Inflammatory macrophage treated with lipopolysaccharide for 1 hour (primary cell): ENCODE measurements around the gene GJD3.

Experiments
- DNase-seq, 2 donors: peaks; one replicate each; pipeline ENCODE4 v3.0.0-alpha.2; 2020 to 2022

GJD3 gene

DNA sequence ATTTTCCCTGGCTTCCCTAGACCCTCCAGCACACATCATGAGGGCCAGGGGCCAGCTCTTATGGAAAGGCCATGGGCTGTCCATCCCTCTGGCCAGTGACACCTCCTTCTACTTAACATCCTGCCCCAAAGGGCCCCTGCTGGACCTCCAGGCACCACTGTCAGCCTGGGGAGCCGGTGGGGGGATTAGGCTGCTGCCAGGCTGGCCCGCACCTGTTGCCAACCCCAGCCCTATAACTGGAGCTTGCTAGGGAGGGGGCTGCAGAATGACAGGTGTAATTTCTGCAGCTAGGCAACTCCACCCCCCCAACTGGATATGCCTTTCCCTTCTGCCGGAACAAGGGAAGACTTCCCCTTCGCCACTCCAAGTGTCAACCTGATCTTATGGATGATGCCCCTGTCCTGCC lies 43.0 kb downstream of the GJD3 start:
- no peak for DNase-seq

DNA sequence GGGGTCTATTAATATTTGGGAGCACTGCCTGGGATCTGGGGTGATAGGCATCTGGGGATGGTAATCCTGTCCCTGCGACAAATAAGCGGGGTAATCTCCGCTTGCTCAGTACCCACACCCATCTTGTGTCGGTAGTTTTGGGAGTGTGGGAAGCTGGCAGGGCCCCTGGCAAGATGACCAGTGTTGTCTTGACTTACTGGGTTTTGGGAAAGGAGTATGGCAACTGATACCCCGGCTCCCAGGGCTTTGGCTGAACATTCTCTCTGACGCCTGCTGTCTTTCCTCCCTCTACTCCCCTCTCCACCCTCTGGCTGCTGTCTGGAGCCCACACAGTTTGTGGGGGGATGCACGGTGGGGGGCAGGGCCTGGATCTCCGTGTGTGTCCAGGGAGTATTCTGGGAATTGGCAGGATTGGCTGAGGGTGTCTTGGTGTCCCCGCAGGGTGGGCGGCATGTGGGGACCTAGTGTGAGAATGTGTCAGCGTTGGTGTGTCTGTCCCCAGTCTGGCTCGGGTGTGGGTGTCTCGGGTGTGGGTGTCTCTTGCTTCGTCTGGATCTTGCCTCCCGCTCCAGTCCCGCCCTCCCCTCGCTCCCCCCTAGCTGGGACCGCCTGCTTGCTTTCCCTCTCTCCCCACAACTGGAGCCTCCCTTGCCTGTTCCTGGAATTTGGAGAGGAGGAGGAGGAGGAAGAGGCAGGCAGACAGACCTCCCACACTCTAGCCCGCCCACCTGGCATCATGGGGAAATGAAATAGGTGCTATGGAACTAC lies 43.6 kb downstream of the GJD3 start:
- DNase-seq: no peak

DNA sequence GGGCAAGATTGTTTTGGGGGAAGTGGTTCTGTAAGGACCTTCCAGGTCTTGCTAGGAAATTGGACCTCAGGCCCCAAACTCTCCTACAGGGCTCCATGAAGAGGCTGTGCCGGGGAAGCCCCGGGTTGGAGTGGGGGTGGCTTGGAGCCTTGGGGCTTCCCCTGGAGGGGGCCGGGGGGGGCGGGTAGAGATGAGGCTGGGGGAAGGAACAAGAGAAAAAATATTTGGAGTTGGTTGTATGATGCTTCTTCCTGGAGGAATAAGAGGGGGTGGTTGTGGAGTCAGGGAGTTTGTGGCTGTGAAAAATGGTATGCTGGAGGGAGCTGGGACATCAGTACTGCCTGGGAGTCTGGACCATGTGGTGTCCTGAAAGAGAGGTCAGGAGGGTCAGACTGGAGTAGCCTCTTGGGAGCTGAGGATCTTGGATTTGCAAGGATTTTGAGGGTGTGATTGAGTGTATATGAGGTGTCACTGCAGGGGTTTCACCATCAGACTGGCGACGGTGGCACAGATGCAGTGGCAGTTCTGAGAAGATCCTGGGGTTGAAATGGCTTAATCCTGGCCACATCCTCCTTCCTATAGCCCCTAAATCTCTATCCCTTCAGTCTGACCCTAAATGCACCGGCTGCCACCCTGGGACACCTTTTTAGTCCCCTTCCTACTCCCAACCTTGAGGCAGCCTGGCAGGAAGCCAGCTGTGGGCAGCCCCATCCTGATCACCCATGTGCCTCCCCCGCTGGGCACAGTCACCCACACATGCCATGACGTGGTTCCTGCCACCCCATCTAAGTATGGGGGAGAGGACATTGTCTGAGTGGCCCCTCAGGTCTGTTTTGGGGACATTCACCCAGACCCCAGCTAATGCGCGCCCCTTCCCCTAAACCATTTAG lies 44.6 kb downstream of the GJD3 start:
- DNase-seq: peak in 1 of 2 donors; percentile 54

DNA sequence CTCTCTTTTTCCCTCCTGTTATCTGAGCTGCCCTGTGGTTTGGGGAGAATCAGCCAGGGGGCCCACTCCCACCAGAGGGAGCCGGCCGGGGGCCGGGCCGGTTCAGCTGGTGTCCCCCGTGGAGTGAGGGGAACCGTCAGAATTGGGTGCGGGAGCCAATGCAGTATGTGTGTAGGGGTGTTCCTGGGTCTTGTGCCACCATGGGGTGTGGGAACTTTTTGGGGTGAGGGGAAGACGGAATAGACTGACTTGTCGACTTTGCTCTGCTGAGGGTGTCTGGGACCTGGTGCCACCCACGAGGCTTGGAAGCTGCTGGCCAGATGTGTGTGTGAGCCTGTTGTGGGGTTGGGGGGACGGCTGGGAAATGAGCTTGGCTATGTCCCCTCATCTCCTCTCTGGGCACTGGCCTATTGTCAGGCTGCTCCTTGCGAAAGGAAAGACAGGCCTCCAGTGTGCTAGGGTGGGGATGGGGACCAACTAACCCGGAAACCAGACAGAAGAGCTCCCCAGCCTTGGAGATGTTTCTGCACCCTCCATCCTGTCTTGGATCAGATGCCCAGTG lies 45.6 kb downstream of the GJD3 start:
- DNase-seq: no peak

DNA sequence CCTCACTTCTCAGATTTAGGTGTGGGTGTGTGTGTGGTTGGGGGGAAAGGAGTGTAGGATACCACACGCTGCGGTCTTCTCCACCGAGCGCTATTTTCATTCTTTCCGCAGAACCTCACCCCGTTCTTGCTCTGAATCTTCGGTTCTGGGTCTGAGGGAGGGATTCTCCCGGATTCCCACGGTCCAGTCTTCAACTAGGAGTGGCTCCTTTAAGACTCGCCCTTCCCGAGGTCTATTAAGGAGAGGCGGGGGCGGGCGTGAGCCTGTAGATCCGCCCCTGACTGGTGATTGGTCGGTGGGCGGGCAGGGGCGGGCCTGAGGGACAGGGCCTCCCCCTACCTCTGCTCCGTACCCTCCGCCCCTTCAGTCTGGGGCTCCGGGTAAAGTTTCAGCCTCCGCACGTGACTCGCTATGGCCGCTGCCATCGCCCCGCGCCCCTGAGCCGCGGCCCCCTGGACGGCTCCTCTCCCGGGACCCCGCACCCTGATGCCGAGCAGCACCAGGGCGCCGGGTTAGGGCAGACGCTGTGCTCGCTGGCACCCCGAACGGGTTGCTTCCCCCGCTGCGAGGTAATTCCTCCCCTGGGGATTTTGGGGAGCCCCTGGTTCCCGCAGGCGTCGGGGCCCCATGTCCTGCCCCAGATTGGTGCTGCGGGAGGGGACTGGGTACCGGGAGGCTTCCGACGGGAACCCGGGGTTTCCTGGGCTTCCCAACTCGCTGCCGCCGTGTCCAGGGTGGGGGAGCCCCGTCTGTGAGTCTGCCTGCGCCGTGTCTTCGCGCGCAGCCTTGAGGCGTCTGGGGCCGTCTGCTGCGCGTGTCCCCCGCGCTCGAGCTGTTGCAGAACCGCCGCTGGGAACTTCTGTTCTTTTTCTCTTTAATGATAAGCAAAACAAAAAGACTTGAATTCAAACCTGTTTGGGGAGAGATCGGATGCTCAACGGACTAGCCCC lies 46.4 kb downstream of the GJD3 start:
- peak; percentile 94 to 97 for DNase-seq

DNA sequence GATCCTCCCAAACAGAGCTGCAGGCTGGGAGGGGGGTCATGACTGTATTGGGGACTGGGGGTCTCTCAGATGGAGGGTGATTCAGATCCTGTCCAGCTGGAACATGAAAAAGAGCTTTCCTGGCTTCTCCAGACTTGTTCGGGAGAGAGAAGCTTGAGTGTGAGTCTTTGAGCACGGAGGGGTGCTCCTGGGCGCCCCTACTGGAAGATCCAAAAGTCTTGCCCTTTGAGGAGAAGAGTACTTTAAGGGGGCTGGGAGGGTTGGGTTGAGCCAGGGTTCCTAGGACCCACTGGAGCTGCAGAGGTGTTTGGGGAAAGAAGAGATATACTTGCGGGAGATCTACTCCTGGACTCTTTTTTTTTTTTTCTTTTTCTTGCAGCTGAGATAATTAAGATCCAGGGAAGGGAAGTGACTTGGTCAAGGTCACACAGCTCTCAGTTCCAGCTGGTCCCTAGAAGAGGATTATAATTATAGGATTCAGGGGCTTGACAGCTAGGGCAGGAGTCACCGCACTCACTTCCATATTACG lies 47.1 kb downstream of the GJD3 start:
- DNase-seq: peak in 1 of 2 donors; percentile 52

DNA sequence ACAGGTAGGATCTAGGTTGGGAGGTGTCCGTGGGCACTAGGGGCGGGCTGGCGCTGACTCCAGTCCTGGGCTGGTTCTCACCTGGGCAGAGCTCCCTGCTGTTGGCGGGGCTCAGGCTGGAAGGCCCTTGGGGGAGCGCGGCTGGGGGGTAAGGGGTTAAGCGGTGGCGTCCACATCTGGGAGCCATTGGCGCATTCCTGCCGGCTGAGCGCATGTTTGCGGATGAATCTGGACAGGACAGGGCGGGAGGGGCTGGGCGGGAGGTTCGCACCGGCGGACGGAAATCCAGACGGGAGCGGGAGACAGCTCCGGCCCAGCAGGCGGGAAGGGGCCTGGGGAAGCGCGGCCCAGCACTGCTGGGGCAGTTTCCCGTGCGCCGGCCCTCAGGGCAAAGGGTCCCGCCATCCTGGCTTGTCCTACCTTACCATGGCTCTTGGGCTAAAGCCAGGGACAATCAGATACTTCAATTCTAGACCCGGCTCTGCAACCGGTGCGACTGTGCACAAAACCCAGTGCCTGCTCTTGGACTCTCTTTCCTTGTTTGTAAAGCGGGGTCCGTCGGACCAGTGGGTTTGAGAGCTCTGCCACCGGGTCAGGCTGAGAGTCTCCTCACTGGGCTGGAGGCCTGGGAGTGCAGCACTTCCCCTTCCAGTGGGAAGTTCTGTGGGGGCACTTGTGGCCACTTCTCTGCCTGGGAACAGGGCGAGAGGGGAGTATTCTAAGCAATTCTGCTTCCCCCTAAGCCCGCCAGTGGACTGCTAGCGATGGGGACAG lies 47.8 kb downstream of the GJD3 start:
- peak; percentile 43 to 72 for DNase-seq

DNA sequence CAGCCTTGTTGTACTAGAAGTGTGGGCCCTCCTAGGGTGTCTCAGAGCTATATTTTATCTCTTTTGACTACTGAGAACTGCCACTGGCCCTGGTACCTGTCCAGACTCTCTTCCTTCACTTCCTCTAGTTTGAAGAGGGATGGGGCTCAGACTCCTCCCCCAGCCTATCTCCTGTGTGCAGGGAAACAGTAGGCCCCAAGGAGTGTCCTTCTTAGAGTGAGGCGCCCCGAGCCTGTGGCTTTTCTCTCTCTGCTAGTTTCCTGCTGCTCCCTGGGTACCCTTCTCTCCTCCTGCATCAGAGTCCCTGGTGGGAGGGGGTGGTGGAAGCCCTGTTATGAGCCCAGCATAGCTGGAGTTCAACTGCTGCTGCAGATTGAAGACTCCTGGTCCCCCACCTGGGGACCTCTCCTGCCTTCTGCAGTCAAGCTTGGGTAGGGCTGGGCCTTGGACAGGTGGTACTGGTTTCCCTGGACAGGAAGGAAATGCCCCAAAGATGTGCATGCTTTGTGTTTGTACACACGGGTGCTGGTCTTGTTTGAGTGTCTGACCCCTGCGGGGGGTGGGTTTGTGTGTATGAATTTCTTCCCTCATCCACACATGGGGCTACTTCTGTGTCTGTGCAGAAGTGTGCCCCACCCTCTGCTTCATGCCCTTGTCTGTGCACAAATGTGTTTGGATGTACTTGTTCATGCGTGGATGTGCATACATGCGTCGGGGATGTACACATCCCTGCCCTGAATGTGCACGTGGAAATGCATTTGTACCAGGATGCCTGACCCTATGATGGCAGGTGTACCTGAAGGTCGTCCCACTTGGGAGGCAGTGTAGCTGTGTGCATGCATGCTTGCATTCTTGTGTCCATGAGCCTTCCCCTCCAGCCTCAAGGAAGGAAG lies 48.6 kb downstream of the GJD3 start:
- no peak for DNase-seq

DNA sequence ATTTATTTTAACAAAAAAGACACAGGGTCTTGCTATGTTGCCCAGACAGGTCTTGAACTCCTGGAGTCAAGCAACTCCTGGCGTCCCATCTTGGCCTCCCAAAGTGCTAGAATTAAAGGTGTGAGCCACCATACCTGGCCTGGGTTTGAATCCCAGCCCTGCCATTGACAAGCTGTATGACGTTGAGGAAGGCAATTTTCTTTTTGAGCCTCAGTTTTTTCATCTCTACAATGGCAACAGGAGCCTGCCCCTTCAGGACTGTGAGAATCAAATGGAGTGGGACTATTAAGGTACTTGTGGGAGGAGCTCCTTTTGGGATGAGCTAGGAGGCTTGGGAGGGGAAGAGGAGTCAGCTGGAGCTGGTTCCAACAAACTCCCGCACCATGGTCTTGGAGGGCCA lies 49.3 kb downstream of the GJD3 start:
- no peak for DNase-seq

DNA sequence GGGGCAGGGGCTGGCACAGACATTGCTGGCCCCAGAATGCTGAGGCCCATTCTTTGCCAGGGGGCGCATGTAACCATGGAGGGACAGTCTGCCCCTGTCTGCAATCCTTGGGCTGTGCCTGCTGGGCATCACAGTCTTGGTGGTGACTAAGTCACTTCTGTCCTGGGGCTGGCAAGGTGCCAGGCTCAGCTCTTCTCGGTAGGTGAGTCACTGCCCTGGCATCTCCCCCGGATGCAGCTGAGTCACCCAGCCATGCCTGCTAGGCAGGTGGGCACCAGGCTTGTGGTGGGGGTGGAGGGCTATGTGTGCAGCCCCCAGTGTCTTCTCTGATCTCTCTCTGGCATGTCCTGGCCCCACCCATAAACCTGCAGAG lies 50.0 kb downstream of the GJD3 start:
- DNase-seq: peak; percentile 85 to 87

DNA sequence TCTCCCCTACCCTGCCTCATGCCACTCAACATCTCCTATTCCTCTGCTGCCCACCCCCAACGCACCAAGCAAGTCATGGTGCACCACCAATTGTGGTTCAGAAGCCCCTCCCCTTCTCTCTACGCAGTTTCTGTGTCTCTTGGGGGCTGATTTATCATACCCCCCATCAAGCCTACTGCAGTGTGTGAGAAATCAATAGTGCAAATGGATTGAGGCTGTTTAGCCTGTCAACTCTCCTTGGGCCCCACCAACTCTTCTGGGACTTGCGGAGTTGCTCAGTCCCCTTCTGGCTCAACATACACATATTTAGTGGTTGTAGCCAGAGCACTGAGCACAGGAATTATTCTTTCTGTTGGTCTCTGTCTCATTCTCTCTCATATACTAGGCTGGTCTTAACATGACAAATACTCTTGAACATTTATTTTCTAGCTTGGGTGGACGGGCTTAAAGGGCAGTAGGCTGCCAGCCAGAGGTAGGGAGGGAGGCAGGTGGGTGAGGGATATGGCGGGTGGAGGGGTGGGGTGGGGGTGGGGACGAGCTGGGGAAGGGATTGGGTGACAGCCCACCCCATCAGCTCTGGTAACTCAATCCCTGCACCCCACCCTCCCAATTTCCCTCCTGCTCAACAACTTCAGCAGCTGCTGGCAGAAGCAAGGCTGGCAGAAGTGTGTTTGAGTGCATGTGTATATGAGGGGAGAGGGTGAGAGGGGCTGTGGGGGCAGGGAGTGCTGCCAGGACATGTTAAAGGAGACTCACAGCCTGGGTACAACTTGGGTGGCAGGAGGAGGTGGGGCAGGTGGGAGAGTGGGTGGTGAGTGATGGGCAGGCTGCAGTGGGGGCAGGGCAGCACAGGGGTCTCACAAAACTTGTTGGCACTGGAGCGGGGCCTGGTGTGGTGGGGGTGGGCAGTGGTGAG lies 50.6 kb downstream of the GJD3 start:
- no peak for DNase-seq
